HG02642 (cell line): ENCODE results near the gene NFATC2.

Experiments
- ATAC-seq: cut with Tn5 transposase; IDR thresholded peaks from one replicate; pipeline ENCODE4 v1.9.1; 2021; ENCODE audit warnings: mild to moderate bottlenecking; ENCODE audit not compliant: unreplicated experiment, poor library complexity

NFATC2 gene

GRCh38 chr20:51423290-51423667 is 119.2 kb downstream of the NFATC2 start:
- peak; percentile 66 for ATAC-seq

GRCh38 chr20:51422514-51423289 is 119.8 kb downstream of the NFATC2 start:
- ATAC-seq: no peak

- no peak for ATAC-seq
Observed at GRCh38 chr20:51420805-51421204, 121.7 kb downstream of the NFATC2 start.

GRCh38 chr20:51420111-51420510 is 122.4 kb downstream of the NFATC2 start:
- no peak for ATAC-seq

GRCh38 chr20:51419646-51420045 is 122.9 kb downstream of the NFATC2 start:
- no peak for ATAC-seq

- no peak for ATAC-seq
Observed at GRCh38 chr20:51419231-51419630, 123.3 kb downstream of the NFATC2 start.

- no peak for ATAC-seq
Observed at GRCh38 chr20:51418137-51418529, 124.4 kb downstream of the NFATC2 start.

- ATAC-seq: no peak
Observed at GRCh38 chr20:51417250-51418136, 125.0 kb downstream of the NFATC2 start.

GRCh38 chr20:51416532-51417249 is 125.8 kb downstream of the NFATC2 start:
- no peak for ATAC-seq

GRCh38 chr20:51413857-51414256 is 128.7 kb downstream of the NFATC2 start:
- ATAC-seq: no peak

GRCh38 chr20:51412951-51413481 is 129.5 kb downstream of the NFATC2 start:
- no peak for ATAC-seq

GRCh38 chr20:51412333-51412871 is 130.1 kb downstream of the NFATC2 start:
- no peak for ATAC-seq

- no peak for ATAC-seq
Observed at GRCh38 chr20:51411870-51412269, 130.6 kb downstream of the NFATC2 start.

- ATAC-seq: no peak
Observed at GRCh38 chr20:51410586-51411325, 131.8 kb downstream of the NFATC2 start.

- ATAC-seq: no peak
Observed at GRCh38 chr20:51409192-51409880, 133.2 kb downstream of the NFATC2 start.

- peak; percentile 80 for ATAC-seq
Observed at GRCh38 chr20:51404297-51405060, 138.0 kb downstream of the NFATC2 start.

GRCh38 chr20:51403466-51404220 is 138.9 kb downstream of the NFATC2 start:
- ATAC-seq: no peak

- no peak for ATAC-seq
Observed at GRCh38 chr20:51402201-51402600, 140.3 kb downstream of the NFATC2 start.
